ENCODE data around the gene NGEF.

DNA sequence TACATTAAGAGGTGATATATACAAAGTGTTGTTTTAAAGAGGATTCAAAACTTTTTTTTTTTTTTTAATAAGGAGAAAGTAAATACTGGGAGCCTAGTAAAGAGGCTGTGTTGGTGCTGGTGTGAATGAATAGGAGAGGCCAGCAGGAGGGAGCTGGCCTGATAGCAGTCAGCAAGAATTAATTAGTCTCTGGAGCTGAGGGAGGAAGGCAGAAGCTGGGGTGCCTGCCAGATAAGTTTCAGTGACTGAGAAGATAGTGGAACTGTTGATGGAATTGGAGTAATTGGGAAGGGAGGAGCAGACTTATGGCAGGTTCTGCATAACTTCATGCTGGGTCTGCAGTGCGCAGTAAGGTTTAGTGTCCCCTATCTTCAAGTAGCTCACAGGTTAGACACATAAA is 179.2 kb downstream of the NGEF start:
- TF ChIP-seq CTCF (conservative IDR thresholded peaks at IDR 0.05) (no peak), ZFX (IDR thresholded peaks at IDR 0.05) (no peak)
